Peyer's patch (tissue), 4 donors: ENCODE results near the gene SORBS1.

Source experiments
- POLR2A ChIP-seq, 2 donors: fragments of 450-650 bp; IDR thresholded peaks; one replicate each; pipeline ENCODE4 v1.5.1; 2017; ENCODE audit warnings: antibody characterized with exemption in 2 of 2, mild to moderate bottlenecking in 2 of 2, moderate library complexity in 2 of 2
- TF ChIP-seq, protein P1 (sequence below), 6 experiments: fragments of 450-650 bp in 4 of 6; fragments of 200-600 bp in 2 of 6; sonication (generic) in 1 of 6; IDR thresholded peaks; one replicate each; pipeline ENCODE4 v1.5.1; 2017 to 2019; ENCODE audit warnings: antibody characterized with exemption in 6 of 6, mild to moderate bottlenecking in 3 of 6, moderate library complexity in 1 of 6

DNA sequence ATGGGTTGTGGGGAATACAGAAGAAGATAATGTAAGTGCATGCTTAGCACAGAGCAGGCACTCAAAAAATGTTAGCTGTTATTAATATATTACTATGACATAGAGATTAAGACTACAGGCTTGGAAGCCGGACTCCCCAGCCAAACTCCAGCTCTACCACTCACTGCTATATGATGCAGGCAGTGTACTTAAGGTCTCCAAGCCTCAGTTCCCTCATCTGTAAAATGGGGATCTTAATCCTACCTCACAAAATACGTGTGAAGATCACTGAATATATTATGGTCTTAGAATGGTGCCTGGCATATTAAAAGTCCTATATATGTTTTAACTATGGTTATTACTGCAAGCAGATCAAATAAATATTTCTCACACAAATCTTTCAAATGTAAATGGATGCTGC, 275.6 kb downstream of the SORBS1 start:
- TF ChIP-seq, protein P1, sequence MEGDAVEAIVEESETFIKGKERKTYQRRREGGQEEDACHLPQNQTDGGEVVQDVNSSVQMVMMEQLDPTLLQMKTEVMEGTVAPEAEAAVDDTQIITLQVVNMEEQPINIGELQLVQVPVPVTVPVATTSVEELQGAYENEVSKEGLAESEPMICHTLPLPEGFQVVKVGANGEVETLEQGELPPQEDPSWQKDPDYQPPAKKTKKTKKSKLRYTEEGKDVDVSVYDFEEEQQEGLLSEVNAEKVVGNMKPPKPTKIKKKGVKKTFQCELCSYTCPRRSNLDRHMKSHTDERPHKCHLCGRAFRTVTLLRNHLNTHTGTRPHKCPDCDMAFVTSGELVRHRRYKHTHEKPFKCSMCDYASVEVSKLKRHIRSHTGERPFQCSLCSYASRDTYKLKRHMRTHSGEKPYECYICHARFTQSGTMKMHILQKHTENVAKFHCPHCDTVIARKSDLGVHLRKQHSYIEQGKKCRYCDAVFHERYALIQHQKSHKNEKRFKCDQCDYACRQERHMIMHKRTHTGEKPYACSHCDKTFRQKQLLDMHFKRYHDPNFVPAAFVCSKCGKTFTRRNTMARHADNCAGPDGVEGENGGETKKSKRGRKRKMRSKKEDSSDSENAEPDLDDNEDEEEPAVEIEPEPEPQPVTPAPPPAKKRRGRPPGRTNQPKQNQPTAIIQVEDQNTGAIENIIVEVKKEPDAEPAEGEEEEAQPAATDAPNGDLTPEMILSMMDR (IDR thresholded peaks at IDR 0.05): no peak
- TF ChIP-seq POLR2A (IDR thresholded peaks at IDR 0.05): no peak
